ENCODE data around the gene FUS. TPM values are rescaled to one million over a fixed set of nuclear protein-coding genes. Genes with fewer than 3 reads are reported as not detected.

The FUS gene
- total RNA-seq, 1 donor from 2014 or later = 346 TPM

DNA sequence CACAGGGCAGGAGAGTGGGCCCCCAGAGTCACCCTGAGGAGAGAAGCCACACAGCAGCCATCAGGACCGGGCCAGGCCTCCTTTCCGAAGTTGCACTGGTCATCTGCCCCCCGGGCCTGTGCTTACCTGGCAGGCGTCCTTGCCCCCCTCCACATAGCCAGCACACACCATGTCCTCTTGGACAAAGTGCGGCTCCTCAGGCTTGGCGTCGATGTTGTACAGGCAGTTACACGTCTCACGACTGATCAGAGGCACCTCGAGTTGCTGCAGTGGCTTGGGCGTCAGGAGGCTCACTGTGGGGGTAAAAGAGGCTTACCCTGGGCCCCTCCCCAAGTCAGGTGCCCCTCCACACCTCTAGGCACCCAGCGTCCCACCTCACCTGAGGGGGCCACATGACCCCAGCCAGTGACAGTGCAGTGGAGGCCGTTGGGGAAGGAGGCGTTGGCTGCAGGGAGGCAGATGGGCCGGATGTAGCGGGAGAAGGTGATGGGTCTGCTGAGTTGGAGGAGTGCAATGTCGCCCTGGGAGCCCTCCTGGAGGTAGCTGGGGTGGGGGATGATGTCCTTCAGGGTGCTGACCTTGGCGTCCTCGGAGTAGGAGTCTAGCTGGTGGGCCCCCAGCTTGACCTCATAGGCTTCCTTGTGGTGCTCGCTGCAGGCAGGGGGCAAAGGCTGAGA lies 47.5 kb upstream of the FUS start:
- Mint-ChIP-seq H3K4me1 (ENCODE audit: unreplicated experiment) (peaks cover 4% of the 10 kb centered on the region), H3K4me3 (ENCODE audit: unreplicated experiment) (no peak overlapping the region), H3K27ac (ENCODE audit: unreplicated experiment) (no peak overlapping the region), H3K36me3 (ENCODE audit: unreplicated experiment) (peaks cover 7% of the 10 kb centered on the region), H3K9me3 (ENCODE audit: unreplicated experiment) (no peaks in the 10 kb centered on the region), H3K27me3 (ENCODE audit: unreplicated experiment) (no peaks in the 10 kb centered on the region)
- DNase-seq (ENCODE audit: extremely low spot score, unreplicated experiment) = no peak
- TF ChIP-seq, protein P1, sequence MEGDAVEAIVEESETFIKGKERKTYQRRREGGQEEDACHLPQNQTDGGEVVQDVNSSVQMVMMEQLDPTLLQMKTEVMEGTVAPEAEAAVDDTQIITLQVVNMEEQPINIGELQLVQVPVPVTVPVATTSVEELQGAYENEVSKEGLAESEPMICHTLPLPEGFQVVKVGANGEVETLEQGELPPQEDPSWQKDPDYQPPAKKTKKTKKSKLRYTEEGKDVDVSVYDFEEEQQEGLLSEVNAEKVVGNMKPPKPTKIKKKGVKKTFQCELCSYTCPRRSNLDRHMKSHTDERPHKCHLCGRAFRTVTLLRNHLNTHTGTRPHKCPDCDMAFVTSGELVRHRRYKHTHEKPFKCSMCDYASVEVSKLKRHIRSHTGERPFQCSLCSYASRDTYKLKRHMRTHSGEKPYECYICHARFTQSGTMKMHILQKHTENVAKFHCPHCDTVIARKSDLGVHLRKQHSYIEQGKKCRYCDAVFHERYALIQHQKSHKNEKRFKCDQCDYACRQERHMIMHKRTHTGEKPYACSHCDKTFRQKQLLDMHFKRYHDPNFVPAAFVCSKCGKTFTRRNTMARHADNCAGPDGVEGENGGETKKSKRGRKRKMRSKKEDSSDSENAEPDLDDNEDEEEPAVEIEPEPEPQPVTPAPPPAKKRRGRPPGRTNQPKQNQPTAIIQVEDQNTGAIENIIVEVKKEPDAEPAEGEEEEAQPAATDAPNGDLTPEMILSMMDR (IDR thresholded peaks at IDR 0.05) = no peak

DNA sequence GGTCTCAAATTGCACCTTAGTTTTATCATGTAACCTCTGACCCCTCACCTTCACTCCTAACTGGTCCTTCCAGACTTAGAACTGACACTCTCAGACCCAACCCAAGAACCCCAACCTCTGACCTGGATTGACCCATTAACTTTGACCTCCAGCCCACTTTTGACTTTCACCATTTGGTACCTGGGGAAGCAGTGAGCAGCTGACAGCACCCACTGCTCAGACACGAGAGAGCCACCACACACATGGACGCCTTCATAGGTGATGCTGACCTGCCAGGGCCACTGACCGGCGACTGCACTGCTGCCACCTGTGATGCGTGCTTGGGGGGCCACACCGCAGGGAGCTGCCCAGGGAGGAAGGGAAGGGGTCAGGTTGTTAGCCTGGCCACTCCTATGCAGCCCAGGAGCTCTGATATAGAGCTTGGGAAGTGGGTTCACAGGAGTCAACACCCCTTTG lies 46.9 kb upstream of the FUS start:
- peaks cover 4% of the 10 kb centered on the region for H3K4me1 Mint-ChIP-seq (ENCODE audit: unreplicated experiment)
- H3K4me3 Mint-ChIP-seq (ENCODE audit: unreplicated experiment) = no peak overlapping the region
- H3K27me3 Mint-ChIP-seq (ENCODE audit: unreplicated experiment) = no peaks in the 10 kb centered on the region
- TF ChIP-seq, protein P1 (IDR thresholded peaks at IDR 0.05) = no peak
- H3K36me3 Mint-ChIP-seq (ENCODE audit: unreplicated experiment) = peaks cover 2% of the 10 kb centered on the region
- H3K9me3 Mint-ChIP-seq (ENCODE audit: unreplicated experiment) = no peaks in the 10 kb centered on the region
- H3K27ac Mint-ChIP-seq (ENCODE audit: unreplicated experiment) = no peak overlapping the region
- DNase-seq (ENCODE audit: extremely low spot score, unreplicated experiment) = no peak

DNA sequence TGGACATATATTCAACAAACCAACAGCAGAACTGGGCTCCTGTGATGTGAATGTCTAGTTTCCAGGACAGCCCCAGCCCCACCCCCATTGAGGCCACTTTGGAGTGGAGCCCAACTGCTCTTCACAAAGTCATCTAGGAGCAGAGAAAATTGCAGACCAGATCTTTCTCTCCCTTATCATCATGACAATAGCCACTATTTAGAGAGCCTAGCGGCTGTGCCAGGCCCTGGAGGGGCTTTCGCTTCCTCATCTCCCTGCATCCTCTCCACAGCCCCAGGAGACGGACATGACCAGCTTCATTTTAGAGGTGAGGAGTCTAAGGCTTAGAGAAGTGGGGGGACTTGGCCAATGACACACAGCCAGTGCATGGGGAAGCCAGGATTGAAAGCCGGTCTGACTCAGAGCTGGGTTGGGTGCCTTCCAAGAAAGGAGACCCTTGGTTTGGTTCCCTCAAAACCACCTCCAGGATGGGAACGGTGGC lies 45.8 kb upstream of the FUS start:
- Mint-ChIP-seq H3K27me3 (ENCODE audit: unreplicated experiment) (no peaks in the 10 kb centered on the region), H3K36me3 (ENCODE audit: unreplicated experiment) (peaks cover 2% of the 10 kb centered on the region), H3K9me3 (ENCODE audit: unreplicated experiment) (no peaks in the 10 kb centered on the region), H3K27ac (ENCODE audit: unreplicated experiment) (no peak overlapping the region), H3K4me1 (ENCODE audit: unreplicated experiment) (peaks cover 6% of the 10 kb centered on the region), H3K4me3 (ENCODE audit: unreplicated experiment) (no peak overlapping the region)
- DNase-seq (ENCODE audit: extremely low spot score, unreplicated experiment) = no peak
- TF ChIP-seq, protein P1 (IDR thresholded peaks at IDR 0.05) = no peak

DNA sequence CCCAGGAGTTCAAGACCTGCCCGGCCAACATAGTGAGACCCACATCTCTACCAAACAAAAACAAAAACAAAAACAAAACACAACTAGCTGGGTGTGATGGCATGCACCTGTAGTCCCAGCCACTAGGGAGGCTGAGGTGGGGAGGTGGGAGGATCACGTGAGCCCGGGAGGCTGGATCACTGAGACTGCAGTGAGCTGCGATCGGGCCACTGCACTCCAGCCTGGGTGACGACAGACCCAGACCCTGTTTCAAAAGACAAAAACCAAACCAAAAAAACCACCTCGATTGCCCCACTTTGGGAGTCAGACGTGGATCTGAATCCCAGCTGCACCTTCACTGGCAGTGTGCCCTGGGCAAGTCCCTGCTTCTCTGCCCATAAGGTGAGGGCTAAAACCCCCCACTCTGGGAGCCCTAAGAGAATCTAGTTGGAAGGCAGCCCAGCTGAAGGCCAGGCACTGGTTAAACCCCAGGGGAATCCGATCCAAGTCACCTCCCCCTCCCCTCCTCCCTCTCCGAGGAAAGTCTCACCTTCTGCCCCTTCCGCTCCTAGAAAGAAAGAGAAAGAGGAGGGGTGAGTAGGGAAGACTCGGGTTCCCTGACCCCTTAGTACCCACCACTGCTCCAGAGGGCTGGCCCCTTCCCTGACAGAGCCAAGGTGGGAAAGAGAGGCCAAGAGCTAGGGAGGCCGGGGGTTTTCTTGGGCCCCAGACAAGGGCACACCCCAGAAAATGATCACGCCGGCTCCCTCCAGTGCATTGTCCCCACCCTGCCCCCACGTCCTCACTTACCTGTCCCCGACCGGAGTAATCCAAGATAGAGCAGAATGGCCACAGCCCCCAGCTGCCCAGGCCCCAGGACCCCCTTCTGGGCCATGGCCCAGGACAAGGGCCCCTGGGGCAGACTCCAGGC lies 45.1 kb upstream of the FUS start:
- no peak overlapping the region for H3K4me3 Mint-ChIP-seq (ENCODE audit: unreplicated experiment)
- DNase-seq (ENCODE audit: extremely low spot score, unreplicated experiment) = no peak
- peaks cover 6% of the 10 kb centered on the region for H3K4me1 Mint-ChIP-seq (ENCODE audit: unreplicated experiment)
- TF ChIP-seq, protein P1 (IDR thresholded peaks at IDR 0.05) = no peak
- H3K36me3 Mint-ChIP-seq (ENCODE audit: unreplicated experiment) = peaks cover 2% of the 10 kb centered on the region
- H3K9me3 Mint-ChIP-seq (ENCODE audit: unreplicated experiment) = no peaks in the 10 kb centered on the region
- no peak overlapping the region for H3K27ac Mint-ChIP-seq (ENCODE audit: unreplicated experiment)
- no peaks in the 10 kb centered on the region for H3K27me3 Mint-ChIP-seq (ENCODE audit: unreplicated experiment)

All from osteocyte (in vitro differentiated cells).